HAP-1 (cell line): ENCODE results near the gene PIANP.

Experiments used
- DNase-seq, 2 experiments: peaks; one replicate each; pipeline ENCODE4 v3.0.0-alpha.2; 2016 to 2020; ENCODE audit warnings: low spot score in 2 of 2
- H3K27me3 ChIP-seq: fragments of 250-450 bp; sonication (Bioruptor Pico); 2 replicates; pipeline ENCODE4 v1.5.1; 2020; ENCODE audit warnings: low read depth, mild to moderate bottlenecking, moderate library complexity
- H3K36me3 ChIP-seq: fragments of 250-450 bp; sonication (Bioruptor Pico); replicated peaks from 2 replicates; pipeline ENCODE4 v1.5.1; 2020; ENCODE audit warnings: mild to moderate bottlenecking
- H3K4me1 ChIP-seq: fragments of 250-450 bp; sonication (Bioruptor Pico); 2 replicates; pipeline ENCODE4 v1.5.1; 2020; ENCODE audit warnings: mild to moderate bottlenecking
- H3K4me3 ChIP-seq: fragments of 250-450 bp; sonication (Bioruptor Pico); 2 replicates; pipeline ENCODE4 v1.5.1; 2020; ENCODE audit warnings: mild to moderate bottlenecking, moderate library complexity
- H3K9me3 ChIP-seq: fragments of 250-450 bp; sonication (Bioruptor Pico); 2 replicates; pipeline ENCODE4 v1.5.1; 2020; ENCODE audit warnings: mild to moderate bottlenecking, moderate library complexity
- in situ Hi-C: fragments of 300-500 bp; cut with MboI; formaldehyde crosslinking; loops from 3 replicates; pipeline ENCODE4 v1.14.3; 2020; ENCODE audit warnings: low sequenced_read_pairs, inconsistent platforms, mixed read lengths

The PIANP gene

DNA sequence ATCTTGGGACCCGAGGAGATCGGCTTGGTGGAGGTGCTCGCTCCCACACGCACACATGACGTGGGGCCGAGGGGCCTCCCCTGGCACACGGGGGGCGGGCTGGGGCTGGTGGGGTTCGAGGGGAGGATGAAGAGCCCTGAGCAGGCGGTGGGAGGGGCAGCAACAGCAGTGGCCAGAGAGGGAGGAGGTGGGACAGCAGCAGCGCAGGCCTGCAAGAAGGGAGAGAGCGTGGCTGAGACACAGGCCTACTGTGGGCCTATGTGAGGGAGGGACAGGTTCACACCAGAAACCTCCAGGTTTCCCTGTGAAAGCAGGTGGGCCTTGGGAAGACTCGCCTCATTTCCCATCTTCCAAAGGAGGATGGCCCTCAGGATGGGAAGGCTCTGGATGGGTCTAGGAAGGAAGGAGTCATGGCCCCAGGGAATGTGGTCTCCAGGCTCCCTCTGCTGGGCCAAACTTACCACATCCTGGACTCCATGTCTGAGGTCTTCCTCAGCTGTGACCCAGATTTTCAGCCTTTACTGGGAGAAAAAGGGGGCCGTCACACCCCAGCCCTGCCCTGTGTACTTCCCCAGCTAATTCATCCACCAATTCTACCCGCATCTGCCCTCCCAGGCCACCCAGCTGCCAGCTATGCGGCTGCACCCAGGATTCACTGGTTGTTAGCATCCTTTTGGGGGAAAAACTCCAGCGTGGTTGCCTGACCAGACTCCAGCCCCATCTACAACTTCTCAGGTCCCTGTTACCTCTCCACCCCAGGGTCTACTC is 2.8 kb downstream of the PIANP start:
- Histone ChIP-seq H3K36me3 (no peaks in the 10 kb centered on the region), H3K9me3 (no peaks in the 10 kb centered on the region), H3K4me3 (no peak overlapping the region), H3K4me1 (peaks cover 7% of the 10 kb centered on the region; the same call in 1 of the 2 replicates), H3K27me3 (no peaks in the 10 kb centered on the region)
- peak; percentile 32 to 68 for DNase-seq
- in situ Hi-C loops = no loop called here

DNA sequence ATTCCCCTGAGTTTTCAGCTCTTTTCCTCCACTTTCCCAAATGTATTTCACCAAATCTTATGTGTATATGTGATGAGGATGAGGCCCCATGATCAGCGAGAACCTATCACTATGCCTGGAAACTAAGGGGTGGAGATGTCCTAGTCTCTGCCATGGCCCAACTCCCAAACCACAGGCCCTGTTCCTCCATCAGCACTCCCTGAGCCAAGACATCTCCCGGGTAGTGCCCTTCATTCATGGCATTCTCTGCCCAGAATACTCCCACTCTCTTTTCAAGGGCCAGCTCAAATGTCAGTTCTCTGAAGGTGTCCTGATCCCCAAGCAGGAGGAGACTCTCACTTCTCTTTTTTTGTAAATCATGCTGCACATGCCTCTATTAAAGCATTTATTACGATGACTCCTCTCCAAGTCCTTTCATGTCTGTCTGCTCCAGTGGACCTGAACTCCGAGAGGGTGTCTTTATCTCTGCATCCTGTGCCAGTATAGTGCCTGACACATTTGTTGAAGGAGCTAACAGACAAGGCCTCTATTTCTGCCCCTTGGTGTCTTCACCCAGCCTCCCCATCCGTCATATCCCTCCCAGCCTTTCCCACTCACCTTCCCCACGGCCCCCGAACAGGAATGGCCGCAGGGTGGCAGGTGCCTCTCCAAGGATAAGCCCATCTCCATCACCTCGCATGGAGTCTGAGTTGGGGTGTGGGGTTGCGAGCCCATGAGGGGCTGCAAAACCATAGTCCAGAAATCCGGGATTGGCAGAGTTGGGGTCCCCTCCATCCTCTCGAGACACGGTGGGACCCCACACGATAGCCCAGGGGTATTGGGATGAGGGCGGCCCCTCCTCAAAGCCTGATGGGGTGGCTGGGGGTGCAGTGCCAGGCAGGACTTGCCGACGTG is 3.7 kb downstream of the PIANP start:
- H3K4me3 ChIP-seq = no peak overlapping the region
- in situ Hi-C loops = no loop called here
- H3K27me3 ChIP-seq = no peaks in the 10 kb centered on the region
- peaks cover 7% of the 10 kb centered on the region; the same call in 1 of the 2 replicates for H3K4me1 ChIP-seq
- H3K9me3 ChIP-seq = no peaks in the 10 kb centered on the region
- peaks cover 3% of the 10 kb centered on the region; the same call in 1 of the 2 replicates for H3K36me3 ChIP-seq
- DNase-seq = no peak

DNA sequence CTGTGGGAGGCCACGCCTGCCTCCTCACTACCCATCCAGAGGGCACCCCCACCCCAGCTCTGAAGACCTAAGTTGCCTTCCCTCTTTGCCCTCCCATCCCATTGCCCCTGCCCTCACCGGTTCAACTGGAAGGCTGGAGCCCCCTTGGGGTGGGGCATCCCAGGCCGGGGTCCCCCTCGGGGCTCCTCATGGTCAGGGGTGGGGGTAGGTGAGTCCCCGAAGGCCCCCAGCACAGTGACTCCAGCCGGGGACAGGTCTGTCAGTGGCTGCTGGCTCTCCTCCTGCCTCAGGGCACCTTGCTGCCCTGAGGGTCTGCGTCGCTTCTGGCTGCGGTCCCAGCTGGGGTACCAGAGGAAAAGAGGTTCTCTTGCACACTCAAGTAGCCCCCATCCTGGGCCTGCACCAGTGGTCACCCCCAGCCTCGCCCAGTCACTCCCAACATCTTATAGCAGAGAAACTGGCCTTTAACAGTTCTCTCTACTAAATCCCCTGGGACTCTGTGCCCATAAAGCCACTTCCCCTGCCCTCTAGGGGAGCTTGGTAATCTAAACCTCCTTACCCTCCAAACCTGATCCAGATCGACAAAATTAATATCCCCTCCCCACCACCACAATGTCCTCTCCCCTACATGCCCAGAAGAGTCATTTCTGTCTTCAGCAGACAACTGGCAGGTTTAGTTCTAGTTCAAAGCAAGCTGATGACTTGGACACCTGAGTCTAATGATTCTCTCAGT is 5.1 kb downstream of the PIANP start:
- peaks cover 3% of the 10 kb centered on the region; the same call in 1 of the 2 replicates for H3K36me3 ChIP-seq
- no peak for DNase-seq
- in situ Hi-C loops = no loop called here
- no peaks in the 10 kb centered on the region for H3K9me3 ChIP-seq
- H3K4me3 ChIP-seq = no peak overlapping the region
- H3K4me1 ChIP-seq = 0 out of 2 replicates have a peak, but pooled peaks cover 4% of the 10 kb centered on the region
- no peaks in the 10 kb centered on the region for H3K27me3 ChIP-seq

DNA sequence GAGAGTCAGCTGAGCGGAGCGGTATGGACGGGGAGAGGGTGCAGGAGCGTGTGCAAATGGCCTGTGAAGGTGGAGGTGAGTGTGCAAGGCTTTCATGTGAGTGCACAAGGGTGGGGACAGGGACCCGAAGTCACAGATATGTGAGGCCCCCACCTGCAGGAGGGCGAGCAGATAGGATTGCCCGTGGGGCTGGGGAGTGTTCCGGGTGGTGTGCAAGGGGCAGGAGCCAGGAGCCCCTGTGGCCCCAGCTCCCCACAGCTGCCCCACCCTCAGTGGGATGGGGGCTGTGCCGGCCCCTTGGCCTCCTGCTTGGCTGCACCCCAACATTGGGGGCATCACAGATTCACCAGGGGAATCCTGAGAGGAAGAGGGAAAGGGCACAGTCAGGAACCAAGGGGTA is 5.9 kb downstream of the PIANP start:
- H3K4me3 ChIP-seq = no peak overlapping the region
- H3K27me3 ChIP-seq = no peaks in the 10 kb centered on the region
- no peaks in the 10 kb centered on the region for H3K9me3 ChIP-seq
- 0 out of 2 replicates have a peak, but pooled peaks cover 4% of the 10 kb centered on the region for H3K4me1 ChIP-seq
- in situ Hi-C loops = no loop called here
- peaks cover 3% of the 10 kb centered on the region; the same call in 1 of the 2 replicates for H3K36me3 ChIP-seq
- no peak for DNase-seq

DNA sequence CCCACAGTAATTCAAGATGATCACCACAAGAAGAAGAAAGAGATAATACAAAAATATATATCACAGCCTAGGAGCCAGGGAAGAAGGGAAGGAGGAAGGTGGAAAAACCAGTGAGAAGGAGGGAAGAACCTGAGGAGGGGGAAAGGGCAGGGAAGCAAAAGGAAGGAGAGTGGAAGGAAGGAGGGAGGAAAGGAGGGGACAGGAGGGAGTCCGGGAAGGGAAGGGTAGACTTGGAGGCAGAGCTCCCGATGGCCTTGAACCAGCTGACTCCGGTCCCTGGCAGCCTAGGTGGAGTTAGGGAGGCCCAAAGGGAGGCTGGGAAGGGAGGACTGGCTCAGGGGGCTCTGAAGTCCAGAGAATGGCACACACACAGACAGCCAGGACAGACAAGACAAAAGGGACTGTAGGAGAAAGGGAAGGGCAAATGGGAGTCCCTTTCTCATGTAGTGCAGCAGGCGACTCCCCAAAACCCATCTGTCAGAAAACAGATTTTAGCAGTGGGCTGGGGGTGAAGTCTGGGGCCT is 6.7 kb downstream of the PIANP start:
- no peaks in the 10 kb centered on the region for H3K9me3 ChIP-seq
- peaks cover 3% of the 10 kb centered on the region; the same call in 1 of the 2 replicates for H3K36me3 ChIP-seq
- H3K27me3 ChIP-seq = no peaks in the 10 kb centered on the region
- in situ Hi-C loops = no loop called here
- no peak overlapping the region for H3K4me3 ChIP-seq
- no peak for DNase-seq
- H3K4me1 ChIP-seq = no peaks in the 10 kb centered on the region

DNA sequence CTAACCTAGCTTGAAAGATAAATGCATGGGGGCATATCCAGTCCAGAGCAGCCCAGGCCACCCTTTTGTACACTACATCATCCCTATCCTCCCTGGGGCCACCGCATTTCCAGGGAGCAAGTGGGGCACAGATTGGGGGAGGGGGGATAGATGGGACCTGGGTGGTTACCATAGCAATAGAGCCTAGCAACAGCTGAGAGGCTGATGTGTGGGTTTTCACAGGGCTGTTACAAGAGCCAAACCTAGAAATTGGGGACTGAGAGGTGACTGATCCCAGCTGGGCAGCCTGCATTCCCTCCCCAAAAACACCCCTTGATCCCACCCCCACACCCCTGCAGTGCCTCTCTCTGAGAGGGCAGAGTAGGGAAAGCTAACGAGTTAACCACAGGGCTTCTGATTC is 7.7 kb downstream of the PIANP start:
- no peak for DNase-seq
- Histone ChIP-seq H3K9me3 (no peaks in the 10 kb centered on the region), H3K27me3 (no peaks in the 10 kb centered on the region), H3K36me3 (peaks cover 3% of the 10 kb centered on the region; the same call in 1 of the 2 replicates), H3K4me3 (no peak overlapping the region), H3K4me1 (peaks cover 4% of the 10 kb centered on the region; the same call in 1 of the 2 replicates)
- in situ Hi-C loops = no loop called here

DNA sequence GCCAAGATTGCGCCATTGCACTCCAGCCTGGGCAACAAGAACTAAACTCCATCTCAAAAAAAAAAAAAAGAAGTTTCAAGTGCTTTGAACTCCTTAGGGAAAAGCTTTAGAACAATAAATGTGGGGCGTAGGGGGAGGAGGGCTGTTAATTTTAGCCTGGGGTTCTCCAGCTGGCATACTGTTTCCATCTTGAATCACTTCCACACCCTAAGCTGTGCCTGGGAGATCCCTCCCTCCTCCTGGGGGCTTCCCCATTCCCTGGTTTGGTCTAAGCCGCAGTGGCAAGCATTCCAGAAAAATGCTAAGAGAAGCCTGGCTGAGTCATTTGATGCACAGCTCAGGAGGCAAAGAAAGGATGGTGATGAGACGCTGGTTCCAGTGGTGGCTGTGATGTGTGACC is 9.1 kb downstream of the PIANP start:
- H3K4me3 ChIP-seq = no peak overlapping the region
- H3K36me3 ChIP-seq = peaks cover 9% of the 10 kb centered on the region
- H3K9me3 ChIP-seq = no peaks in the 10 kb centered on the region
- no peak for DNase-seq
- no peaks in the 10 kb centered on the region for H3K27me3 ChIP-seq
- in situ Hi-C loops = no loop called here
- H3K4me1 ChIP-seq = peaks cover 16% of the 10 kb centered on the region

DNA sequence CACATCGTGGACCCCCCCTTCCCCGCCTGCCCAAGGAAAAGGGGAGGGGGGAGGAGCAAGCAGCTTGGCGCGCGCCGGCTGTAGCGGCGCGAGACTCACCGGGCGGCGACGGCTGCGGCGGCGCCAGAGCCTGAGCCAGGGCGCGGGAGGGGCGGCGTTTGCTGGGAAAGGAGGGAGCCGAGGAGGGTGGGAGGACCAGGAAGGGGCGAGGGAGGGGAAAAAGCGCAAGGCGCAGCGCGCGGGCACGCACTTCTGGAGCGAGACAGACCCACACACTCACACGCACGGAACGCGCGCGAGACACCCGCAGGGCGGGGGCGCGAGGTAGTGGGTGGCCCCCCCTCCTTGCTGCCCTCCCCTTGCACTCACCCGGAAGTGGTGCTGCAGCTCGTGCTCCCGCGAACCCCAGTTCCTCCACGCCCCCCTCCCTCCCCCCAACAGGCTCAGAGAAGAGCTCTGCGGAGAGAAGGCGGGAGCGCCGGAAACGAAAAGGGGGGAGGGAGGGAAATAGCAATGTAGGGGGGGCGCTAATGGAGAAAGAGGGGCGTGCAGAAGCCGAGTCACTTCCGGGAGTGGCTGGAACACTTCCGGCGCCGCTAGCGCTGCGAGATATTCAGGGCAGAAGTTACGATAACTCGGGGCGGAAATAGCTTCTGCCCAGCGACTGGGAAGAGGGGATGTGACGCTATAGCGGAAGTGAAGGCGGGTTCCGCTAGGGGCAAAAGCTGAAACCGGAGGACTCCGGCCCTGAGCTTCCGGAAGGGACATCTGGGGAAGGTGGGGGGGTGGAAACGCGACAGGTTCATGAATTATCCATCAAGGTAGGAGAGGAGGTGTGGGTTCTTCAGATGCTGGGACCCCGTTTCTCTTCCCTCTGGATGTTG is 11.4 kb downstream of the PIANP start, which contains the start of gene ZNF384:
Gene ZNF384, minus strand, starts transcription at position 377 of the 884 bp plus-strand sequence. CDS start 9,855 bp downstream, outside the sequence.
- in situ Hi-C loops = no loop called here
- Histone ChIP-seq H3K27me3 (no peaks in the 10 kb centered on the region), H3K9me3 (no peaks in the 10 kb centered on the region), H3K4me1 (peaks cover 16% of the 10 kb centered on the region), H3K4me3 (peak within 1 kb of the TSS; percentile 94), H3K36me3 (peaks cover 15% of the 10 kb centered on the region)
- DNase-seq = peak; percentile 97 to 99

DNA sequence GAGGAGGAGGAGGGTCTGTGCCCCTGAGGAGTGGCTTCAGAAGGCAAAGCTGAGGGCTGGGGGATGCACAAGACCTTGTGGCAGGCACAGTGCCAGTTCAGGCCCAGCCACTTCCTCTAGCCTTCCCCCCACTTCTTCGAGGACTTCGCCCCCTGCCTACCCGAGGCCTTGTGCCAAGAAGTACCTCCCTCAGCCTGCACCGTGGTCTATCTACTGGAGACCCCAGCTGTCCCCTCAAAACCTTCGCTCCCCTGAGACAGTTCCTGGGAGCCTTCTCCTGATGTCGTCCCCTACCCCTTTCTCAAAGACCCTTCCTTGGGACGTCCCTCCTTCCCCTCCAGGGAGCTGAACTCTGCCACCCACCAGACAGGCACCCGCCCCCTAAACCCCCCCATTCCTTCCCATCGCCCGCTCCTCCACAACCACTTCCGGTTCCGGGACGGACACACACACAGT is 12.0 kb downstream of the PIANP start:
- H3K4me3 ChIP-seq = peak overlapping the region; percentile 94
- H3K27me3 ChIP-seq = no peaks in the 10 kb centered on the region
- peaks cover 15% of the 10 kb centered on the region for H3K36me3 ChIP-seq
- in situ Hi-C loops = no loop called here
- peak in 1 of 2 experiments; percentile 53 for DNase-seq
- H3K4me1 ChIP-seq = peaks cover 16% of the 10 kb centered on the region
- H3K9me3 ChIP-seq = no peaks in the 10 kb centered on the region

DNA sequence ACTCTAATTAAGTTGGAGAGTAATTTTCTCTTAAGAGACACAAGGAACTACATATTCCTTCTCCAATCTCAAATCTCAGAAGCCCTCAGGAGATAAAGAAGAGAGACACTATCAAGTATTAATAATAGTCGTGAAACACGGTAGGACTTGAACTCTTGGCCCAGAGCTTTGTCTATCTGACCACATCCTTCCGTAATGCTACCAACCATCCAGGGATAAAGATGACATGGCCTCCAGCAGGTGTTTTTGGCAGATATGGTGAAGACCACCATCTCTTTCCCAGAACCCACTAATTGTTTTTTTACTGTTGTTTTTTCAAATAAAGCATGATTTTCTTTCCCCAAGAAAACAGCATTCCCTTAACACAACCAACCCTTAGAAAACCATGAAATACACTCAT is 14.8 kb downstream of the PIANP start:
- Histone ChIP-seq H3K4me3 (no peak overlapping the region), H3K9me3 (no peaks in the 10 kb centered on the region), H3K36me3 (peaks cover 23% of the 10 kb centered on the region), H3K27me3 (no peaks in the 10 kb centered on the region), H3K4me1 (peaks cover 16% of the 10 kb centered on the region)
- in situ Hi-C loops = no loop called here
- DNase-seq = no peak

DNA sequence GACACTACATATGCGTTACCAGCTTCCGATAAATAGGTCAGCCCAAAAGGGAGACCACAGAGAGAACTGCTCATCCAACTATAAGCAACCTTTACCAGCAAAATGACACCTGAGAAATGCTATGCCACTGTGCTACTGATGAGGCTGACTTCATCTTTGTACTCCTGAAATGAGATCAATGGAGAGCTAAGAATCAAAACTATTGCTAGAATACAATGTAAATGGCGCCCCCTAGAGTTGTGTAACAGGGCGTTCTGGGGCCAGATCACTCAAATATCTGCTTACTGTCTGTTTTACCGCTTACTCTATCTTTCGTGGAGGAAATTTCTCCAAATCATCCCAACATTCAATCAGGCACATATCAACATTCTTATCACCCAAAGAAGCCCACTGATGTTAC is 16.0 kb downstream of the PIANP start:
- H3K4me3 ChIP-seq = no peak overlapping the region
- no peaks in the 10 kb centered on the region for H3K27me3 ChIP-seq
- in situ Hi-C loops = no loop called here
- no peaks in the 10 kb centered on the region for H3K9me3 ChIP-seq
- H3K36me3 ChIP-seq = peaks cover 30% of the 10 kb centered on the region
- H3K4me1 ChIP-seq = peaks cover 16% of the 10 kb centered on the region
- DNase-seq = peak; percentile 39 to 55

DNA sequence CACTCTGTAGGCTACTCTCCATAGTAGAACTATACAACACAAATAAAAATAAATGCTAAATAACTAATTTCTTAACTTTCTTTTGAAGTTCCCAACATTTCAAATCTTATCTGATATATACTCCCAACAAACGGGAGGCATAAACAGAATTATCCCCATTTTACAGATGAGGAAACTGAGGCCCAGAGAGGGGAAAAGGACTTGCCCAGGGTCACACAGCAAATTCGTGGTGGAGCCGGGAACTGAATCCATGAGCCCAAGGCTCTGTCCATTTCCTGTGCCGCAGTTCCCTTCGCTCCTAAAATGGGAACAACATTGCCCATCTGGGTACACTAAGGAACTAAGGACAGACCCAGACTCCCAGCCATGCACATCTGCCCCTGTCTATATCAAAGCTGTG is 23.7 kb downstream of the PIANP start:
- no peaks in the 10 kb centered on the region; the same call in 1 of the 2 replicates for H3K4me1 ChIP-seq
- no peak overlapping the region for H3K4me3 ChIP-seq
- no peak for DNase-seq
- H3K36me3 ChIP-seq = peaks cover 80% of the 10 kb centered on the region
- H3K9me3 ChIP-seq = no peaks in the 10 kb centered on the region
- no peaks in the 10 kb centered on the region for H3K27me3 ChIP-seq
- in situ Hi-C loops = no loop called here
